Right lobe of liver (tissue), 6 donors: Measurements from ENCODE around the gene UBE2G2. TPM values are rescaled to one million over a fixed set of nuclear protein-coding genes. Genes with fewer than 3 reads are reported as not detected.
A peak's percentile ranks its signal among the peaks of the same experiment; 100 is the strongest.

ENCODE experiments used
- ATAC-seq, 4 donors: fragments of 200-7000 bp; cut with Tn5 transposase; one replicate each; pipeline ENCODE4 v1.9.1; 2020; ENCODE audit warnings: mild to moderate bottlenecking in 4 of 4, moderate library complexity in 4 of 4
- DNase-seq, 3 donors: peaks; one replicate each; pipeline ENCODE4 v3.0.0-alpha.2; 2020
- H3K27ac ChIP-seq, 3 donors: fragments of 200-600 bp; one replicate each; pipeline ENCODE4 v1.8.0; 2022
- H3K27me3 ChIP-seq, 2 donors: fragments of 200-600 bp; one replicate each; pipeline ENCODE4 v1.8.0; 2022
- H3K36me3 ChIP-seq, 4 donors: fragments of 200-600 bp; sonication (generic) in 1 of 4; one replicate each; pipeline versions ENCODE4 v1.5.1 to v1.8.0; 2017 to 2022; ENCODE audit warnings: control low read depth in 1 of 4
- H3K4me1 ChIP-seq, 4 donors: fragments of 200-600 bp; sonication (generic) in 1 of 4; one replicate each; pipeline versions ENCODE4 v1.5.1 to v1.8.0; 2017 to 2022; ENCODE audit warnings: control low read depth in 1 of 4
- H3K4me3 ChIP-seq, 3 donors: fragments of 200-600 bp; one replicate each; pipeline ENCODE4 v1.8.0; 2022
- H3K9me3 ChIP-seq, 4 donors: fragments of 200-600 bp; sonication (generic) in 1 of 4; one replicate each; pipeline versions ENCODE4 v1.5.1 to v1.8.0; 2017 to 2022; ENCODE audit warnings: control low read depth in 1 of 4
- POLR2A ChIP-seq: fragments of 450-650 bp; IDR thresholded peaks from one replicate; pipeline ENCODE4 v1.6.1; 2017; ENCODE audit warnings: antibody characterized with exemption, mild to moderate bottlenecking
- WGBS: methylation state at CpG from one replicate; pipeline ENCODE4 v1.1.6; 2018; ENCODE audit warnings: low coverage, low lambda C conversion rate; ENCODE audit not compliant: insufficient coverage; ENCODE audit errors: missing lambda C conversion rate; 5-methylcytosine and 5-hydroxymethylcytosine counted together
- intact Hi-C, 2 donors: fragments of 100-400 bp; cut with DNase I; formaldehyde crosslinking; loops; one replicate each; pipeline versions ENCODE4 v1.11.2 to v1.14.1; 2022
- total RNA-seq, 6 experiments: library from RNA; depleted of rRNA in 2 of 6; stranded (reverse); fragments of >200 nt in 2 of 6; fragmentation: NEBNext Ultra II Directional in 3 of 6; extraction: Animal tissue kit (Norgen Biotek cat#: 25700) in 3 of 6; gene quantifications; one replicate each; pipeline versions ENCODE4 v1.1.0 to v1.2.4, GENCODE V29; 2016 to 2023
- TF ChIP-seq, protein P1 (sequence below), 4 donors: fragments of 200-600 bp in 3 of 4; fragments of 450-650 bp in 1 of 4; IDR thresholded peaks; one replicate each; pipeline versions ENCODE4 v1.5.1 to v1.8.0; 2016 to 2022; ENCODE audit warnings: antibody characterized with exemption in 4 of 4, mild to moderate bottlenecking in 2 of 4
- donor health status: DM: no; HTN: yes; CAD: no.
- donor health status: DM: no; HTN: no; CAD: no.
- donor health status: DM: no; HTN: no; CAD: no.
- donor health status: DM: no; HTN: yes; CAD: no.
- donor health status: DM: no; HTN: yes; CAD: no.

The UBE2G2 gene
- total RNA-seq, 6 experiments from 2014 or later = 41.5 to 54.6 (median 49.9) TPM

DNA sequence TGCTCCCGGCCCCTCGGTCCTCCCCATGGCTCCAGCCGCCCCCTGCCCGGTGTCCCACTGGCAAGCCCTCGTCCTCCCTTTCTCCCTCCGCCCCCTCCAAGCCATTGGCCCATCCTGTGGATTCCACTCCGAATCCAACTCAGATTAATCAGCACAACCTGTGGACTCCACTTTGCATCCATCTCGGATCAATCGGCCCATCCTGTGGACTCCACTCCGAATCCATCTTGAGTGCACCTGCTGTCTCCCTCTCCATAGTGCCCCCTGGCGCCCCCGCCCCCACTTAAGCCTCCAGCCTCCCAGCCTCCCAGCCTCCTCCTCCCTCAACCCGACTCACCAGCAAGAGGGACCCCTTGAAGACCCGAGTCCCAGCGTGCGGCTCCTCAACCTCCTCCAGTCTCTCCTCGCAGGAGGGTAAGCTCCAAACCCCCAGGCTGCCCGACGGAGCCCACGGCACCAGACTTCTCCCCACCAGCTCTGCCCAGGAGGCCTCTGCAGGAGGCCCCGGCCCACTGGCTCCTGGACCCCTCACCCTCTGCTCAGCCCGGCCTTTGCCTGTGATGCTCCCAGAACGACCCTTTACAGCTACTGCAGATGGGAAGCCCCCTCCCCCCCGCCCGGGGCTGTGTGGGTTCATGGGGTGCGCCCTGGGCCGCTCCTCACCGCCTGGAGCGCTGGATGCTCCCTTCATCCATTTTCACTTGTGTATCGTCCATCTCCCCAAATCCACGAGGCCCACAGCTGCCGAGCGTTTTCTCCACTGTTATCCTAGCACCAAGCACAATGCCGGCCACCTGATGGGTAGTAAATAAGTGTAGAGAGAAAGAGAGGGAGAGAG lies 49.6 kb downstream of the UBE2G2 start:
- 77% methylated on average over 25 of the region's 34 CpGs for WGBS
- no peak for TF ChIP-seq POLR2A
- TF ChIP-seq, protein P1, sequence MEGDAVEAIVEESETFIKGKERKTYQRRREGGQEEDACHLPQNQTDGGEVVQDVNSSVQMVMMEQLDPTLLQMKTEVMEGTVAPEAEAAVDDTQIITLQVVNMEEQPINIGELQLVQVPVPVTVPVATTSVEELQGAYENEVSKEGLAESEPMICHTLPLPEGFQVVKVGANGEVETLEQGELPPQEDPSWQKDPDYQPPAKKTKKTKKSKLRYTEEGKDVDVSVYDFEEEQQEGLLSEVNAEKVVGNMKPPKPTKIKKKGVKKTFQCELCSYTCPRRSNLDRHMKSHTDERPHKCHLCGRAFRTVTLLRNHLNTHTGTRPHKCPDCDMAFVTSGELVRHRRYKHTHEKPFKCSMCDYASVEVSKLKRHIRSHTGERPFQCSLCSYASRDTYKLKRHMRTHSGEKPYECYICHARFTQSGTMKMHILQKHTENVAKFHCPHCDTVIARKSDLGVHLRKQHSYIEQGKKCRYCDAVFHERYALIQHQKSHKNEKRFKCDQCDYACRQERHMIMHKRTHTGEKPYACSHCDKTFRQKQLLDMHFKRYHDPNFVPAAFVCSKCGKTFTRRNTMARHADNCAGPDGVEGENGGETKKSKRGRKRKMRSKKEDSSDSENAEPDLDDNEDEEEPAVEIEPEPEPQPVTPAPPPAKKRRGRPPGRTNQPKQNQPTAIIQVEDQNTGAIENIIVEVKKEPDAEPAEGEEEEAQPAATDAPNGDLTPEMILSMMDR (IDR thresholded peaks at IDR 0.05) = no peak
- ATAC-seq (no peak), DNase-seq (no peak)
- Histone ChIP-seq H3K27me3 (no peaks in the 10 kb centered on the region), H3K4me1 (no peaks in the 10 kb centered on the region), H3K36me3 (no peaks in the 10 kb centered on the region), H3K9me3 (no peaks in the 10 kb centered on the region), H3K4me3 (no peak overlapping the region), H3K27ac (no peak overlapping the region)
- intact Hi-C loops = no loop called here

DNA sequence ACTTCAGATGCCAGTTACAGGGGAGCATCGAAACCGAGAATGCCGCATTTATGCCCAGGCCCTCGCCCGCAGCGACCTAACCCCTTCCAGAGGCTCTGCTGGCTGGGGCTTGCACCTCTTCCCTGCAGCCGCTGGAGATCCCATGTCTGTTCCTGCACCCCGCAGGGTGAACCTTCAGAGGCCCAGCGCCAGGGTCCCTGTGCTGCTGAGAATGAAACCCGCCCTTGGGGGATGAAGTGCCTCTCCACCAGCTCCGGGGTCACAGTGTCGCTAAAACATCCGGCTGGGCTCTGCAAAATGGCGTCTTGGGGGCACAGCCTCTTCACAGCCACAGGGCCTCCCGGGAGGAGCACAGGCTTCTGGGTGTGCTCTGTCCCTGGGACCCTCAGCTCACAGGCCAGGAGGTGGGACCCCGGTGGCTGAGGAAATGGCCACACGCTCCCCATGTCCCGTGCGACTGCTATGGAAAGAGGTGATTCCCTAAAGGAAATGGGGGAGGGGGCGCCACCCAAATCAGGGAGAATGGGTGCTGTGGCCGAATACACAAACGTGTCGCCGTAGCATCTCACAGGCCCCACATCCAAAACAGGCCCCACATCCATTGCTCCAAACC lies 50.3 kb downstream of the UBE2G2 start:
- intact Hi-C loops = no loop called here

DNA sequence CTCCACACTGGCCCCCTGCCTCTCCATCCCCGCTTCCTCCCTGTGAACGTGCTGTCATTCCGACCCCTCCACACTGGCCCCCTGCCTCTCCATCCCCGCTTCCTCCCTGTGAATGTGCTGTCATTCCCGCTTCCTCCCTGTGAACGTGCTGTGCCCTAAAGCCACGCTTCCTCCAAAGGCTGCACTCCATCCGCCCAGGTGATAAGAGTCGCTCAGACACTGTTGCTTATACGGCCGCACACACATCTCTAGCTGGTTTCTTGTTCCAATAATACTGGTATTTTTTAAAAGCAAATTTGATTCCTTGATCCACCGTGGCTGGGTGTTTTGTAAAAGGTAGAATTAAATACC lies 51.0 kb downstream of the UBE2G2 start:
- H3K27ac ChIP-seq = no peak overlapping the region
- WGBS = 39% methylated on average over 12 of the region's 12 CpGs
- intact Hi-C loops = no loop called here
- H3K36me3 ChIP-seq = no peaks in the 10 kb centered on the region
- peak in 3 of 4 donors; percentile 69 to 81 (median 71) for ATAC-seq
- H3K27me3 ChIP-seq = no peaks in the 10 kb centered on the region
- H3K4me3 ChIP-seq = no peak overlapping the region
- no peaks in the 10 kb centered on the region for H3K4me1 ChIP-seq
- H3K9me3 ChIP-seq = no peaks in the 10 kb centered on the region
- TF ChIP-seq, protein P1 (IDR thresholded peaks at IDR 0.05) = no peak
- TF ChIP-seq POLR2A = no peak
- no peak for DNase-seq

More for the DNA sequence above, 50.3 kb downstream of the UBE2G2 start:
- Histone ChIP-seq H3K27ac (no peak overlapping the region), H3K36me3 (no peaks in the 10 kb centered on the region), H3K4me1 (no peaks in the 10 kb centered on the region), H3K4me3 (no peak overlapping the region), H3K27me3 (no peaks in the 10 kb centered on the region), H3K9me3 (no peaks in the 10 kb centered on the region)
- TF ChIP-seq, protein P1 (IDR thresholded peaks at IDR 0.05) = no peak
- TF ChIP-seq POLR2A = no peak
- DNase-seq (no peak), ATAC-seq (no peak)
- WGBS = 66% methylated on average over 8 of the region's 24 CpGs

DNA sequence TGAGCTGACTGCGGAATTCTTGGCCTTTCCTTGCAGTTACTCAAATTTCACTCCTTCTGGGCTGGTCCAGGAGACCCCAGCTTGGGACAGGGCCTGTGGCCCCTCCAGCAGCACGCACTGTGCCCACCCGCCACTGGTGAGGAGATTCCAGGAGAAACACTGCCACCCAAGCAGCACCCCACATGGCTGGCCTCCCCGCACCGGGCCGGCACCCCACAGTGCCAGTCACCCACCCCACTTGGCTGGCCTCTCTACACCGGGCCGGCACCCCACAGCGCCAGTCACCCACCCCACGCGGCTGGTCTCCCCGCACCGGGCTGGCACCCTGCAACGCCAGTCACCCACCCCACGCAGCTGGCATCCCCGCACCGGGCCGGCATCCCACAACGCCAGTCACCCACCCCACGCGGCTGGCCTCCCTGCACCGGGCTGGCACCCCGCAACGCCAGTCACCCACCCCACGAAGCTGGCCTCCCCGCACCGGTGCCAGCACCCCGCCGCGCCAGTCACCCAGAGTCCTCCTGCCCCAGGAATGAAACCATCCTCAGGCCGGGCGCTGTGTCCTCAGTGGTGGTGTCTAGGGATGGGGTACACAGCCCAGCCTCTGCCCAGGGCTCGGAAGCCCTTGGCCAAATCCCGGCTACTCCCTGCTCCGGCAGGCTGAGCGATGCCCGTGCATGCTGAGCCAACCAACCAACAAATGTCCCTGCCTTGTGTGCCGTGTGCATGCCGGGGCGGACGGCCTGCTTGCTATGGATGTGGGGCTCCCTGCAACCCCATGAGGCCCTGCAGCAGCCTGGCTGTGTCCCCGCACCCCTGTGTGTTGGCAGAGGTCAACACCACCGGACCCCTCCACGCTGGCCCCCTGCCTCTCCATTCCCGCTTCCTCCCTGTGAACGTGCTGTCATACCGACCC lies 51.6 kb downstream of the UBE2G2 start:
- TF ChIP-seq, protein P1 (IDR thresholded peaks at IDR 0.05) = no peak
- TF ChIP-seq POLR2A = no peak
- H3K36me3 ChIP-seq = no peaks in the 10 kb centered on the region
- intact Hi-C loops = no loop called here
- H3K27ac ChIP-seq = no peak overlapping the region
- DNase-seq (no peak), ATAC-seq (peak in 1 of 4 donors; percentile 6)
- H3K9me3 ChIP-seq = no peaks in the 10 kb centered on the region
- WGBS = 72% methylated on average over 18 of the region's 47 CpGs
- no peaks in the 10 kb centered on the region for H3K4me1 ChIP-seq
- H3K27me3 ChIP-seq = no peaks in the 10 kb centered on the region
- no peak overlapping the region for H3K4me3 ChIP-seq
